GM12872 (cell line): ENCODE data around the gene RASA4B.
A peak's percentile ranks its signal among the peaks of the same experiment; 100 is the strongest.

Experiments used
- TF ChIP-seq, protein P1 (sequence below): IDR thresholded peaks from 3 replicates; pipeline ENCODE4 v1.5.1; 2011; ENCODE audit warnings: low read depth, mild to moderate bottlenecking, low read length, moderate library complexity; ENCODE audit not compliant: insufficient read depth

Gene RASA4B

DNA sequence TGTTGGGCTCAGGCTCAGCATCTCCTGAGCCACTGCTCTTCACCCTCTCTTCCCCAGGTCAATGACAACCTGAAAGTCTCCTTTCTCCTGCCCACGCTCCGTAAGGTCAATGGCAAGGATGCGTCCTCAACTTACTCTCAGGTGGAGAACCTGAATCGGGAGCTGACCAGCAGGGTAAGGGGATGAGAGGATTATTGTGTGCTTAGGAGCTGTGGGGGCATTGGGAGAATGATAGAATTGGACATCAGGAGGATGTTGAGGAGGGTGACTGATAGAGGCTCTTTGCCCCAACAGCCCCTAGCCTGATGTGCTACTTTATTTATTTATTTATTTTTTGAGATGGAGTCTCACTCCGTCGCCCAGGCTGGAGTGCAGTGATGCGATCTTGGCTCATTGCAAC is 51.5 kb downstream of the RASA4B start:
- TF ChIP-seq, protein P1, sequence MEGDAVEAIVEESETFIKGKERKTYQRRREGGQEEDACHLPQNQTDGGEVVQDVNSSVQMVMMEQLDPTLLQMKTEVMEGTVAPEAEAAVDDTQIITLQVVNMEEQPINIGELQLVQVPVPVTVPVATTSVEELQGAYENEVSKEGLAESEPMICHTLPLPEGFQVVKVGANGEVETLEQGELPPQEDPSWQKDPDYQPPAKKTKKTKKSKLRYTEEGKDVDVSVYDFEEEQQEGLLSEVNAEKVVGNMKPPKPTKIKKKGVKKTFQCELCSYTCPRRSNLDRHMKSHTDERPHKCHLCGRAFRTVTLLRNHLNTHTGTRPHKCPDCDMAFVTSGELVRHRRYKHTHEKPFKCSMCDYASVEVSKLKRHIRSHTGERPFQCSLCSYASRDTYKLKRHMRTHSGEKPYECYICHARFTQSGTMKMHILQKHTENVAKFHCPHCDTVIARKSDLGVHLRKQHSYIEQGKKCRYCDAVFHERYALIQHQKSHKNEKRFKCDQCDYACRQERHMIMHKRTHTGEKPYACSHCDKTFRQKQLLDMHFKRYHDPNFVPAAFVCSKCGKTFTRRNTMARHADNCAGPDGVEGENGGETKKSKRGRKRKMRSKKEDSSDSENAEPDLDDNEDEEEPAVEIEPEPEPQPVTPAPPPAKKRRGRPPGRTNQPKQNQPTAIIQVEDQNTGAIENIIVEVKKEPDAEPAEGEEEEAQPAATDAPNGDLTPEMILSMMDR: no peak

DNA sequence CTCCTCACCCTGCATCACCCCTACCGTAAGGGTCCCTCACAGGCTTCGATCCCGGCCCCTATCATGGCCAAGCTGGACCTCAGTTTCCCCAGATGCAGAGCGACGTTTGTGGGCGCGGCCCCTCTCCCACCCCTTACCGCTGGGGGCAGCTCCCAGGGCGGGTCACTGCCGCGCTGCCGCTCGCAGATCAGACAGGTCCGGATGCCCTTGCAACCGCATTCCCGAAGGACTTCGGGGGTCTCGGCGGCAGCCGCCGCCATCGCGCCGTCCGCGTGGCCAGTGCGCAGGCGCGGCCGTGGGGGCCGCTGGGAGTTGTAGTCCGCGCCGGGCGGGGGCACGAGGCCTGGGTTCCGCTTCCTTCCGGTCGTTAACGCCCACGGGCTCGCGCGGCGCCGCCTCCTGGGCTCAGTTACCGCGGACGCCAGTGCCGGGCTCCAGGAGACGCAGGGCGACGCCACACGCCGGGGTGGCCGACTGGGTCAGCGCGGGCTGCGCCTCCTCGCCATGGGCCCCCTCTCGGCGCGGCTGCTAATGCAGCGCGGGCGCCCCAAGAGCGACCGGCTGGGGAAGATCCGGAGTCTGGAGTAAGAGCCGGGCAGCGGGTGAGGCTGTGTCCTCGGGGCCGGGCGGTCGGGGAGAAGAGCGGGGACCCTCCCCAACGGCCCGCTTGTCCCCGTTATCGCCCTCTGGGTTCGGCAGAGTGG is 52.8 kb downstream of the RASA4B start, which contains the start of the genes ALKBH4 and LRWD1:
ALKBH4 (minus strand) TSS at position 287 of the 704 bp plus-strand sequence; CDS start at position 260, 27 bp downstream.
LRWD1 (plus strand) TSS at position 408 of the 704 bp plus-strand sequence; CDS start at position 505, 97 bp downstream.
- TF ChIP-seq, protein P1: peak; percentile 23; the same call in 1 of the 3 replicates

DNA sequence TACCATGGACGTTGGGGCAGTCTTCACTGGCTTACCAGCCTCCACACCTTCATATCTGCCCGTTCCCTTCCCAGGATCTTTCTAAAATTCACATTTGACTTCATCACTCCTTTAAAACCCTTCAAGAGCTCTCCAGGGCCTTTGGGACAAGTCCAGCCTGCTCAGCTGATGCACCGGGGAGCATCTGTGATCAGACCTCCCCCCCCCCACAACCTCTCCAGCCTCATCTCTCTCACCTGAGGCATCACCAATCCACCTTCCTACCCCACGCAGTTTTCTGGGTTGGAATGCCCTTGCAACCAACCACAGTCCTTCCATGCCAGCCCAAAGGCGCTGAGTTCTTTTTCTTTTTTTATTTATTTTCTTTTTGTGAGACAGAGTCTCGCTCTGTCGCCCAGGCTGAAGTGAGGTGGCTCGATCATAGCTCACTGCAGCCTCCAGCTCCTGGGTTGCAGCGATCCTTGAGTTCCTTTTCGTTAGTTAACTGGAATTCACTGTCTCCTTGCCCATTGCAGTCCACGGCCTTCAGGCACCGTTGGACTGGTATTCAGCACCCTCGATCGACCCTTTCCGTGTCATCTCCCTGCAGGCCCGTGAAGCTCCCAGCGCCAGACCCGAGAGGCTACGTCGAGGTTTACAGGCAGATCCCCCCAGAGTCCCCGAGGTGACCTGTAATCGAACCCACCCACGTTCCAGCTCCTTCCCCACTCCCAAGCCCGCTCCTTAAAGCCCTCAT is 53.6 kb downstream of the RASA4B start:
- TF ChIP-seq, protein P1: no peak

DNA sequence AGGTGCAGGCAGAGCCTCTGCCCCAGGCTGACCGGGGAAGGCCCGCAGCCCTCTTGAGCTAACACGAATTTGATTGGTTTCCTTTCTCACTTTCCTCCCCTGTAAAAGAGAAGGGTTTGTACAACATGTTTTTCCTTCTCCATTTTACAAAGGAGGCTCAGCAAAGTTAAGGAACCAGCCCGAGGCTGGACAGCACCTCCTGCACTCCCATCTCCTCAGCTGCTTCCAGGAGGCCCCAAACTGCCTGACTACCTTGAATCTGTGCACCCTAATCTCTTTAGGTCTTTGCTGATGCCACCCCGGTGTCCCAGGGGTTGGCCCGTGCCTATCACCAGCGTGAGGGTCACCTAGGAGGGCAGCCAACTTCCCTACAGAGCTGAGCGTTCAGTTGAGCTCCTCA is 57.1 kb downstream of the RASA4B start:
- TF ChIP-seq, protein P1: no peak

DNA sequence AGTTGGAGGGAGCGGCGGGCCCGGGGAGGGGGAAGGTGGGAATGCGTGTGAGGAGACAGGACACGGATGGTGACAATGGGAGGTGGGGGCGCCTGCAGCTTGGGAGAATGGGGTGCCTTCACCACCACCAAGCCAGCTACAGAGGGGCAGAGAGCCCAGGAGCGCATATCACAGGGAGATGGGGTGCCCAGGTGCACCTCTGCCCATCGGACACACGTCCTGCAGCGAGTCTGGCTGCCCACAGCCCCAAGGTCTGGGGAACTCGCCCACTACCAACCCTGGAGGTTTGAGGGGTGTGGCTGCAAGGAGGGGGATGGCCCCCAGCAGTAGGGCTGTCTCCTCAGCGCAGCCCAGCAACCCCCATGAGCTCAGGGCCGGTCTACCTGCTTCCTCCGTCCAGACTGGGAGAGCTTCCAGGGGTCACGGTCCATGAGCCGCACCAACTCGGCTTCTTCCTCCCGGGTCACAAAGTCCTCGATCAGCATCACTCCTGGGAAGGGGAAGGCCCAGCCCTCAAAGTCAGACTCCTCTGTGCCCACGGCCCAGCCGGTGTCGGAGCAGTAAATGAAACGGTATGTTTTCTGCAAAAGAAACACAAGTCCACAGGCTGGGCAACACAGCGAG is 58.2 kb downstream of the RASA4B start:
- TF ChIP-seq, protein P1: no peak

DNA sequence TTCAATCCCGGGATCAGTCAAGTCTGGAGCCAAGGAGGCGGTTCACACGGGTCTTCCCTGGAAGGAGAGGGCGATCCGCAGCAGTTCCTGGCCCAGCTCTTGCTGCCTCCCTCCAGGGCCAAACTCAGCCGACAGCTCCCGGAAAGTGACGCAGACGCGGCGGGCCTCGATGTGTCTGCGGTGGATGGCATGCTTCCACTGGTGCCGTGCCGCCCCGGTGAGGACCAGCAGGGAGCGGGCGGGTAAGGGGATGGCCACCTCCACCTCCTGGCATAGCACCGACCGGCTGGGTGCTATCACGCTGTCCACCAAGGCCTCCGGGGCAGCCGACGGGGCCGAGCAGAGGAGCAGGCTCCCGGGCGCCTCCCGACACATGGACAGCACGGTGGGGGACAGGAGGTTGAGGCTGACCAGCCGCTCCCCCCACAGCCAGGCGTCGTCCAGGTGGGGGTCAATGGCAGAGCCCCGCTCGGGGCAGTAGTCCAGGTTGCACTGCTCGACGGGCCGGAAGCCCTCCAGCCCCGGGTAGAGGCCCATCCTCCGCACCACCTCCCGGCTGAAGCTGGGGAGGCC is 60.1 kb downstream of the RASA4B start:
- TF ChIP-seq, protein P1: no peak

DNA sequence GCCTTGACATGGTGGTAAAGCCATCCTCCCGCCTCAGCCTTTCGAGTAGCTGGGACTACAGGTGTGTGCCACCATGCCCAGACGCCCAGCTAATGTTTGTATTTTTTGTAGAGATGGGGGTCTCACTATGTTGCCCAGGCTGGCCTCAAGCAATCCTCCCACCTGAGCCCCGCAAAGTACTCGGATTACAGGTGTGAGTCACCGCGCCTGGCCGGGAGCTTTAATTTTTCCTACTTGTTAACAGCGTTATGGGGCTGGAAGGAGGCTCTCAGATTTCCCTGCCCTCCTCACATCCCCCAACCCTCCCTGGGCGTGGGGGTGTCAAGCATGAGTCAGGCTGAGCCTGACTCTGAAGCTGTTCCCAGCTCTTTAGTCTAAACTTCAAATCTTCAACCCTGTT is 61.2 kb downstream of the RASA4B start:
- TF ChIP-seq, protein P1: no peak
